Vagina (tissue), 2 donors: ENCODE data around the gene PCSK5.
"Not testable (repeated sequence)": the region's sequence is repeated elsewhere in the genome, so short reads cannot be mapped to it uniquely, and the experiment has no call there.

Source experiments
- POLR2A ChIP-seq, 2 donors: fragments of 450-650 bp; IDR thresholded peaks; one replicate each; pipeline ENCODE4 v1.6.1; 2017; ENCODE audit warnings: antibody characterized with exemption in 2 of 2, mild to moderate bottlenecking in 2 of 2, moderate library complexity in 2 of 2
- TF ChIP-seq, protein P1 (sequence below), 3 experiments: fragments of 450-650 bp in 2 of 3; fragments of 200-600 bp in 1 of 3; sonication (generic) in 1 of 3; IDR thresholded peaks; one replicate each; pipeline ENCODE4 v1.5.1; 2017 to 2019; ENCODE audit warnings: antibody characterized with exemption in 3 of 3, mild to moderate bottlenecking in 2 of 3, moderate library complexity in 2 of 3

DNA sequence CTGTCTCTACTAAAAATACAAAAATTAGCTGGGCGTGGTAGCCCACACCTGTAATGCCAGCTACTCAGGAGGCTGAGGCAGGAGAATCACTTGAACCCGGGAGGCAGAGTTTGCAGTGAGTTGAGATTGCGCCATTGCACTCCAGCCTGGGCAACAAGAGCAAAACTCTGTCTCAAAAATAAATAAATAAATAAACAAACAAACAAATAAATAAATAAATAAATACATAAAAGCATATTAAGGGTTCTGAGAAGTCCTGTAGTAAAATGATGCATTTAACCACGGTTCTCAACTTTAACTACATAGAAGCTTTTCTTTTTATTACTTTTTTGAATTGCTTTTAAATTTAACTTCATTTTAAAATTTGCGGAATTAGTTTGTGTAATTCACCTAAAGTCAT, 190.8 kb downstream of the PCSK5 start:
- TF ChIP-seq, protein P1, sequence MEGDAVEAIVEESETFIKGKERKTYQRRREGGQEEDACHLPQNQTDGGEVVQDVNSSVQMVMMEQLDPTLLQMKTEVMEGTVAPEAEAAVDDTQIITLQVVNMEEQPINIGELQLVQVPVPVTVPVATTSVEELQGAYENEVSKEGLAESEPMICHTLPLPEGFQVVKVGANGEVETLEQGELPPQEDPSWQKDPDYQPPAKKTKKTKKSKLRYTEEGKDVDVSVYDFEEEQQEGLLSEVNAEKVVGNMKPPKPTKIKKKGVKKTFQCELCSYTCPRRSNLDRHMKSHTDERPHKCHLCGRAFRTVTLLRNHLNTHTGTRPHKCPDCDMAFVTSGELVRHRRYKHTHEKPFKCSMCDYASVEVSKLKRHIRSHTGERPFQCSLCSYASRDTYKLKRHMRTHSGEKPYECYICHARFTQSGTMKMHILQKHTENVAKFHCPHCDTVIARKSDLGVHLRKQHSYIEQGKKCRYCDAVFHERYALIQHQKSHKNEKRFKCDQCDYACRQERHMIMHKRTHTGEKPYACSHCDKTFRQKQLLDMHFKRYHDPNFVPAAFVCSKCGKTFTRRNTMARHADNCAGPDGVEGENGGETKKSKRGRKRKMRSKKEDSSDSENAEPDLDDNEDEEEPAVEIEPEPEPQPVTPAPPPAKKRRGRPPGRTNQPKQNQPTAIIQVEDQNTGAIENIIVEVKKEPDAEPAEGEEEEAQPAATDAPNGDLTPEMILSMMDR (IDR thresholded peaks at IDR 0.05) = not testable (repeated sequence)
- TF ChIP-seq POLR2A (IDR thresholded peaks at IDR 0.05) = not testable (repeated sequence)
